Thyroid gland (tissue), 4 donors: ENCODE measurements around the gene HCFC1R1. TPM values are rescaled to one million over a fixed set of nuclear protein-coding genes. Genes with fewer than 3 reads are reported as not detected.
A peak's percentile ranks its signal among the peaks of the same experiment; 100 is the strongest.

Source experiments
- DNase-seq, 2 donors: peaks; one replicate each; pipeline ENCODE4 v3.0.0-alpha.2; 2019
- H3K27ac ChIP-seq, 3 donors: fragments of 200-600 bp; sonication (generic); 1 replicate in 2 of 3; 2 replicates in 1 of 3; pipeline ENCODE4 v1.5.1; 2016 to 2019; ENCODE audit warnings: mild to moderate bottlenecking in 1 of 3, moderate library complexity in 1 of 3
- H3K27me3 ChIP-seq: fragments of 200-600 bp; sonication (generic); one replicate; pipeline ENCODE4 v1.5.1; 2019
- H3K36me3 ChIP-seq, 2 donors: fragments of 200-600 bp; sonication (generic); one replicate each; pipeline ENCODE4 v1.5.1; 2016 to 2019
- H3K4me1 ChIP-seq, 2 donors: fragments of 200-600 bp; sonication (generic); one replicate each; pipeline ENCODE4 v1.5.1; 2017 to 2019
- H3K4me3 ChIP-seq, 3 donors: fragments of 200-600 bp; sonication (generic); replicated peaks in 1 of 3; 1 replicate in 2 of 3; 2 replicates in 1 of 3; pipeline ENCODE4 v1.5.1; 2016; ENCODE audit warnings: mild to moderate bottlenecking in 1 of 3
- H3K9me3 ChIP-seq: fragments of 200-600 bp; sonication (generic); one replicate; pipeline ENCODE4 v1.5.1; 2017
- CTCF ChIP-seq, 6 experiments: fragments of 200-600 bp in 3 of 6; fragments of 450-650 bp in 3 of 6; sonication (generic) in 3 of 6; IDR thresholded peaks; one replicate each; pipeline ENCODE4 v1.5.1; 2016 to 2019; ENCODE audit warnings: antibody characterized with exemption in 6 of 6, mild to moderate bottlenecking in 2 of 6, inconsistent platforms in 1 of 6, moderate library complexity in 1 of 6
- POLR2A ChIP-seq, 2 donors: fragments of 450-650 bp; IDR thresholded peaks; one replicate each; pipeline ENCODE4 v1.6.1; 2017; ENCODE audit warnings: antibody characterized with exemption in 2 of 2, mild to moderate bottlenecking in 2 of 2, moderate library complexity in 1 of 2
- WGBS, 2 donors: methylation state at CpG; one replicate each; pipeline ENCODE4 v1.1.5; 2017; 5-methylcytosine and 5-hydroxymethylcytosine counted together
- intact Hi-C: fragments of 100-400 bp; cut with DNase I; formaldehyde crosslinking; loops from one replicate; pipeline ENCODE4 v1.15.1; 2023
- total RNA-seq, 4 donors: library from RNA; depleted of rRNA; stranded (reverse); fragments of >200 nt; gene quantifications; one replicate each; pipeline ENCODE4 v1.2.3, GENCODE V29; 2016

The HCFC1R1 gene
- total RNA-seq, 4 donors from 2014 or later = 10.1 to 51.7 (median 29.7) TPM

- H3K36me3 ChIP-seq = peaks cover 3 to 5% of the 10 kb centered on the region in 2 donors
- peaks cover 41 to 51% of the 10 kb centered on the region in 2 donors for H3K4me1 ChIP-seq
- intact Hi-C loops = no loop called here
- WGBS, 2 donors = 6 to 31% methylated on average over 17 to 19 of the region's 25 CpGs
- H3K27ac ChIP-seq = peak overlapping the region; percentile 82 to 98 (median 98)
- peak in 5 of 6 experiments; percentile 16 to 30 (median 17) for TF ChIP-seq CTCF (IDR thresholded peaks at IDR 0.05)
- TF ChIP-seq POLR2A (IDR thresholded peaks at IDR 0.05) = peak in 1 of 2 donors; percentile 29
- no peaks in the 10 kb centered on the region for H3K9me3 ChIP-seq
- H3K27me3 ChIP-seq = no peaks in the 10 kb centered on the region
- peak; percentile 87 to 88 for DNase-seq
- peak overlapping the region in 2 of 3 donors; percentile 77 to 78 for H3K4me3 ChIP-seq
These were observed 2.1 kb downstream of the HCFC1R1 start for GRCh38 chr16:3021449-3022207.

- H3K9me3 ChIP-seq = no peaks in the 10 kb centered on the region
- H3K27me3 ChIP-seq = no peaks in the 10 kb centered on the region
- H3K27ac ChIP-seq = peak overlapping the region; percentile 82 to 98 (median 98)
- no peaks in the 10 kb centered on the region for H3K36me3 ChIP-seq
- H3K4me3 ChIP-seq = peak overlapping the region; percentile 77 to 79 (median 78)
- intact Hi-C loops = no loop called here
- H3K4me1 ChIP-seq = peaks cover 41 to 51% of the 10 kb centered on the region in 2 donors
- peak; percentile 92 to 93 for DNase-seq
- TF ChIP-seq CTCF (IDR thresholded peaks at IDR 0.05) = no peak
- no peak for TF ChIP-seq POLR2A (IDR thresholded peaks at IDR 0.05)
- 0 to 1% methylated on average over 11 to 16 of the region's 57 CpGs for WGBS, 2 donors
These were observed 2.9 kb downstream of the HCFC1R1 start for GRCh38 chr16:3020604-3021448.

- WGBS, 2 donors = 0% methylated on average over 6 to 9 of the region's 49 CpGs
- Histone ChIP-seq H3K4me1 (peaks cover 41 to 49% of the 10 kb centered on the region in 2 donors), H3K4me3 (peak within 1 kb of the TSS; percentile 77 to 79 (median 78)), H3K36me3 (no peaks in the 10 kb centered on the region), H3K27ac (peak within 1 kb of the TSS; percentile 82 to 98 (median 98)), H3K9me3 (no peaks in the 10 kb centered on the region), H3K27me3 (no peaks in the 10 kb centered on the region)
- DNase-seq = peak; percentile 79
- intact Hi-C loops = no loop called here
- TF ChIP-seq POLR2A (IDR thresholded peaks at IDR 0.05) (peak; percentile 66 to 90), CTCF (IDR thresholded peaks at IDR 0.05) (peak in 1 of 6 experiments; percentile 26)
These were observed 3.5 kb downstream of the HCFC1R1 start, which contains the start of gene TNFRSF12A for GRCh38 chr16:3020247-3020603. Gene TNFRSF12A, plus strand, starts transcription at chr16:3020368. Its CDS starts 30 bp downstream, at chr16:3020398.

GRCh38 chr16:3019594-3020246 is 4.0 kb downstream of the HCFC1R1 start:
- no peak for DNase-seq
- no peaks in the 10 kb centered on the region for H3K27me3 ChIP-seq
- no peaks in the 10 kb centered on the region for H3K9me3 ChIP-seq
- no peak overlapping the region for H3K27ac ChIP-seq
- no peaks in the 10 kb centered on the region for H3K36me3 ChIP-seq
- H3K4me3 ChIP-seq = peak overlapping the region in 1 of 3 donors; percentile 77
- TF ChIP-seq CTCF (IDR thresholded peaks at IDR 0.05) (no peak), POLR2A (IDR thresholded peaks at IDR 0.05) (no peak)
- 31 to 36% methylated on average over 36 to 37 of the region's 40 CpGs for WGBS, 2 donors
- intact Hi-C loops = no loop called here
- peaks cover 41 to 44% of the 10 kb centered on the region in 2 donors for H3K4me1 ChIP-seq
